NCI-H524 (cell line): ENCODE measurements around the gene RPL22L1.
"Not testable (repeated sequence)": the region's sequence is repeated elsewhere in the genome, so short reads cannot be mapped to it uniquely, and the experiment has no call there.

Experiments
- DNase-seq, 2 experiments: peaks; one replicate each; lab custom pipeline; 2025; lab: John Stamatoyannopoulos, UW

RPL22L1 gene

DNA sequence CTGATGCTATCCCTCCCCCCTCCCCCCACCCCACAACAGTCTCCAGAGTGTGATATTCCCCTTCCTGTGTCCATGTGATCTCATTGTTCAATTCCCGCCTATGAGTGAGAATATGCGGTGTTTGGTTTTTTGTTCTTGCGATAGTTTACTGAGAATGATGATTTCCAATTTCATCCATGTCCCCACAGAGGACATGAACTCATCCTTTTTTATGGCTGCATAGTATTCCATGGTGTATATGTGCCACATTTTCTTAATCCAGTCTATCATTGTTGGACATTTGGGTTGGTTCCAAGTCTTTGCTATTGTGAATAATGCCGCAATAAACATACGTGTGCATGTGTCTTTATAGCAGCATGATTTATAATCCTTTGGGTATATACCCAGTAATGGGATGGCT lies 8.7 kb upstream of the RPL22L1 start:
- not testable (repeated sequence) for DNase-seq

DNA sequence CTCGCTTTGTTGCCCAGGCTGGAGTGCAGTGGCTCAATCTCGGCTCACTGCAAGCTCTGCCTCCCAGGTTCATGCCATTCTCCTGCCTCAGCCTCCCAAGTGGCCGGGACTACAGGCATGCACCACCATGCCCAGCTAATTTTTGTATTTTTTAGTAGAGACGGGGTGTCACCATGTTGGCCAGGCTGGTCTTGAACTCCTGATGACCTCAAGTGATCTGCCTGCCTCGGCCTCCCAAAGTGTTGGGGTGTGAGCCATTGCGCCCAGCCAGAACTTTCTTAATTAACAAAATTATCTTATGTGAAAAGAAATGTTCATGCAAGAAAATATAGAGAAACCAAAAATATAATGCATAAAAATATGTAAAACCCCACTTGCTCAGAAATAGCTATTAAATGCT lies 7.3 kb upstream of the RPL22L1 start:
- DNase-seq, result not testable (repeated sequence)

DNA sequence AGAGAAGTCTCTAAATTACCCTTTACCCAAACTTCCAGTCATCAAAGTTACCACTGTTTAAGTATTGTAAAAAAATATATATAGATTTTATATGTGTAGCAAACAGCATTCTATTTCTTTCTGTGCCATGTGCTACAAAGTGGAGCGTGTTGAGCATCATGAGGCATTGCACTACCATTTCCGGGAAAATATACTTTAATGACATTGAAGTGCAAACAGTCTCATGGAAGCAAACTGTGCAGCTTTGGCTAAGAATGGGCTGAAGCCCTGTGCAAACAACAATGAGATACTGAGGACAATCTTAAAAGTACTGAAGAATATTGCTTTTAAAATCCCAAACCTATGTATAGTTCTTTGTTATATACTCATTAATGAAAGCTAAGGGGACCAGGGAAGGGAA lies 6.5 kb upstream of the RPL22L1 start:
- DNase-seq, result no peak

DNA sequence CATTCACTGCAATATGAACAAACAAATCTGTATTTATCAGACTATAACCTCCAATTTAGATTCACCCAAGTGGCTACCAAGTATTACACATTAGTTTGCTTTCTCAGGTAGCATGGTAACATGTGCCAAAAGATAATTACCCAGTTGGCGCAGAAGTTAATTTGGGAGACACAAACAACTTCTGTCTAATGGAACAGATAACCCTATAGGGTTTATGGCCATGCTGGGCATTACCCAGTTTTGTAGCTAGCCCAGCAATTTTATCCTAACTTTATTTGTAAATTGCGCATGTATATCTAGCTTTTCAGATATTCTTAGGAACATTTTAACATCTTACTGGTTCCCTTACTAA lies 780 bp downstream of the RPL22L1 start:
- DNase-seq, result no peak

DNA sequence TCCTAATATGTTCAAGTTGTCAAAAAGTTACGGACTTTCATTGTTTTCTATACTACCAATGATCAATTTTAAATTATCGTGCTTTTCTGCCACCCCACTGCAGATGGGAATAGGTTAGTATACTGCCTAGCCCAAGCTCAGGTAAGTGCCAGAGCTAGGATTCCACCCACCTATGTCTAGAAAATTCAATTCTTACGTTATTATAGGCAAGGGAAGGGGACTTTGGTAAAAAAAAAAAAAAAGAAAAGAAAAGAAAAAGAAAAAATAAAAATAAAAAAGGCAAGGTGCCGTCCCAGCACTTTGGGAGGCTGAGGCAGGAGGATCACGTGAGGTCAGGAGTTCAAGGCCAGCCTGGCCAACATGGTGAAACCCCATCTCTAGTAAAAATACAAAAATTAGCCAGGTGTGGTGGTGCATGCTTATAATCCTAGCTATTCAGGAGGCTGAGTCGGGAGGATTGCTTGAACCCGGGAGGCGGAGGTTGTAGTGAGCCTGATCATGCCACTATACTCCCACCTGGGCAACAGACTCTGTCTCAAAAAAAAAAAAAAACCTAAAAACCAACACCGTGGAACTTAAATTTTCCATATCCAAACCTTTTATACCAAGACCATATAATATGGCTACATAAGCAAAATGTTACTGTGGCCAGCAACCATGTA lies 1.3 kb downstream of the RPL22L1 start:
- no peak for DNase-seq

DNA sequence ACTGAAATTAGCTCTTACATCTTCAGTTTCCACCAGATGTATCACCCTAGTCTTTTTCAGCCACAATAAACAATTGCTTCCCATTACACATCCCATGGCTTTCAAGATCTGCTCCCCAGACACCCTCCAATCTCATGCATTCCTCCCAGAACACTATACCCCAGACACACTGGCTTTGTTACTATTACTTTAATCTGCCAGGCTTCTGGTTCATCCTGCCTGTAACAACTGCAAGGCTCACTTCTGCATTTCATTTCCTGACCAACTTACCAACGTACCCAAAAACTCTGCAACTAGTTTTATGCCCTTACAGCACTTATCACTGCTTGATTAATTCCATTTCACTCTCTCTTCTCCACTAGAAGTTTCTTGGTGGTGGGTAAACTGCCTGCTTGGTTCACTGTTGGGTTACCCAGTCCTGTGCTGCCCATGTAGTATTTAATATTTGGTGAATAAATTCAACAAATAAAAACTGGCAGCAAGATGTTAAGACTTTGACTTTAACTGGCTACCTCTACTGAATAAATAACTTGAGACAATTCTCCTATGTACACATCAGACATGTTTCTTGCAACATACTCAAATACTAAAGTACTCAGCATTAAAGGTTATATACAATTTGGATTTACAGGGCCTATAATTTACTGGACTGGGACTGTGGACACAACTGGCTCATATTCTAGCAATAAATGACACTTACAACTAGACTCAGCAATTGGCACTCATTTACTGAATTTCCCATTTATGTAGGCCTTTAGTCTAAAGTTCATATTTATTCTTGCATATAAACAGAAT lies 2.7 kb downstream of the RPL22L1 start:
- DNase-seq, result no peak

DNA sequence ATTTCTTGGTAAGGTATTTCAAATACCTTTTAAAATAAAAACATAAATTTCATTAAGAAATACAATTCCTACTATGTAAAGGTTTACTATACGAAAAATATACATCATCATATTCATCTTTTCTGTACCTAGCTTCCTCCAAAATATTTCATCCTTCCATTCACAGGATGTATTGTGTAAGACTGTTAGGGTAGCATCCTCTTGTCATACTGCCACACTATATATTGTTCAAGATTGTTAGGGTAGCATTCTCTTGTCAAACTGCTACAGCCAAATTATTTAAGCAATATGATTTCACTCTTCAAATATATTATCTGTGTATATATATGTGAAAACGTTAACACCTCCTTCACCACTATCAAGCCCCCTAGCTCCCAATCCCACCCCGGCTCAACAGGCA lies 3.5 kb downstream of the RPL22L1 start:
- DNase-seq, result no peak

DNA sequence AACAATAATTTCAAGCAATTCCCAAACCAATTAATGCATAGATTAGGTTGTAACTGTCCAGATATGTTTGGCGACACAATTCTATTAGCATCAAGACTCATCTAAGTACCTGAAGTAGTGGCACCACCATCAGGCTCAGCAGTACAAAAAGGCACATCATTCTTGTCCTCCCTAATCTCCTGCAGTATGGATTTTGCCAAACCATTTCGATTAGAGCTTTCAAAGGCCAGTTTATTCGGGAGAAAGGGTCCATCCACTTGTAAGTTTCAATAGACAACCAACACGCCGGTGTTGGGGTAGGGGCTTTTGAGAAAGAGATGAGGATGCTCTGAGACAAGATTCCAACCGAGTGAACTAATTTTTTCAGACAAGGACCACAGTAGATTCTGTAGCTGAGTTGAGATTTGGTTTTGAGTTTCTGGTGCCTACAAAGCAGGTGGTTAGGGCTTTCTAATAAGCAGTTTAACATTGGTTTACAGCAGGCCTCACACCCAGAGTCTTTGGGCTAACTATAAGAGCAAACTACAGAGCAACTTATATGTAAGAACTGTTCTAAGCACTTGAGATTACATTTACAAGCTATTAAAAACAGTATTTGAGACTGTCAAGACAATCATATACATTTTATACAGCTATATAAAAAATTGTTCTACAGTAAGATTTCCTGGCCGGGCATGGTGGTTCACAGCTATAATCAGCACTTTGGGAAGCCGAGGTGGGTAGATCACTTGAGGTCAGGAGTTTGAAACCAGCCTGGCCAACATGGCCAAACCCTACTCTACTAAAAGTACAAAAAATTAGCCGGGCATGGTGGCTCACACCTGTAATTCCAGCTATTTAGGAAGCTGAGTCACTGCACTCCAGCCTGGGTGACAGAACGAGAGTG lies 4.5 kb downstream of the RPL22L1 start:
- DNase-seq, result no peak

DNA sequence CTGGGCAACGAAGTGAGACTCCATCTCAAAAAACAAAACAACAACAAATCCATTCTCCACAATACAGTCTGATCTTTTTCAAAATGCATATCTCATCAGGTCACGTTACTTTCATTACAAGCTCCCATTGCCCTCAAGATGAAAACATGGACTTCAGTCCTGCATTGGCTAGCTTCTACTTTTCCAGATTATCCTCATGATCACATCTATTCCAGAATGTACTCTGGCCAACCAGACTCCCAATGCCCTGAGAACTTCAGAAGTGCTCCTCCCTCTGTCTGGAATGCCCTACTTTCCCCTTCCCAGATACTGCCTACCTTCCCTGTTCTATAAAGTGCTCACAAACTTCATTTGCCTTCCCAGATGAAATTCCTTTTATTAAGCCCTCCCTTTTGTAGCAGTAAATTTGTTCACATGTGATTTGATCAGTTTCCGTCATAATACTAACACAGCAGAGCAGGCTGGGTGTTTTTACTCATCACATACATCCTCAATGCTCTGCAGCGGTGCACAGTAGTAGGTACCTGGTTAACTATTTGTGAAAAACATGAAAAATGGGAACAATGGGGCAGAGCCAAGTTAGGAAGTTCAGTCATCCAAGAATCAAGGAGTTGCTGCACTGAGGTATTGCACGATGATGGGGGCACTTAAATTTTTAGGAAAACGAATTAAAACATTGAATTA lies 5.3 kb downstream of the RPL22L1 start:
- no peak for DNase-seq

DNA sequence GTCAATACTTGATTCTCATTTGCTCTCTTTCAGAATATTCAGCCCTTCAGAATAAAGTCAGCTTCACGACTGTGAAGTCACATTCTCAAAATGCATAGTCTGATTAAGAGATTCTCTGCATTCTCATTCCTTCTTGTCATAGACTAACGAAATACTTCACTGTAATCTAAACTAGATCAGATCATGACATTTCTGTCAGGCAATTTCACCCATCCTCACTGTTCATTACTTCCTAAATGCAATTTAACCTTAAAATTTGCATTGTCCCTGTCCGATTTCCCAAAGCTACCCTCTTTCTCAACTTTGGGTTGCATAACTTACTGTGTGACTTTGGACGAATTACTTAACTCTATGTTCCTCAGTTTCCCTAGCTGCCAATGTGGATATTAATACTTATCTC lies 6.2 kb downstream of the RPL22L1 start:
- DNase-seq, result no peak

DNA sequence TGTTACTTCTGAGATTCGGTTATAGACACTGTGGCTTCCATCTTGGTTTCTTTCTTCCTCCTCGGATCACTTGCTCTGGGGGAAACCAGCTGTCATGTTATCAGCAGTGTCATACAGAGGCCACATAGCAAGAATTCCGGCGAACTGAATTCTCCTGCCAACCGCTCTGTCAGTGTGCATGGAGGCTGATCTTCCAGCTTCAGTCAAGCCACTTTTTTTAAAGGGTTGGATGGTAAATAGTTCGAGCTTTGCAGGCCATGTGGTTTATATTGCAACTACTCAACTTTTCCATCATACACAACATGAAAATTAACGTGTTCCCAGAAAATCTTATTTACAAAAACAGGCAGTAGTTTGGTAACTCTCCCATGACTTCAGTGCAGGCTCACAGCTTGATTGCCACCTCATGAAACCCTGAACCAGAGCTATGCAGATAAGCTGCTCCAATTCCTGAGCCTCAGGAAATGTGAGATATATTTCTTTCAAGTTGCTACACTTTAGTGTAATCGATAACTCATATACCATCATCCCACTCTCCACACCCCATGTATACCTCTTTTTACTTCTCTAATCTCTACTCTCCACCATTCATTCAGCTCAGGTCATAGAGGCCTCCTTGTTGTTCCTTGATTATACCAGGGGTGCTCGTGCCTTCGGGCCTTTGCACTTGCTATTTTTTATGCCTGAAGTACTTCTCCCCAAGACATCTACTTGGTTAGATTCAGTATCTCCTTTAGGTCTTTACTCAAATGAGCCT lies 7.2 kb downstream of the RPL22L1 start:
- no peak for DNase-seq

DNA sequence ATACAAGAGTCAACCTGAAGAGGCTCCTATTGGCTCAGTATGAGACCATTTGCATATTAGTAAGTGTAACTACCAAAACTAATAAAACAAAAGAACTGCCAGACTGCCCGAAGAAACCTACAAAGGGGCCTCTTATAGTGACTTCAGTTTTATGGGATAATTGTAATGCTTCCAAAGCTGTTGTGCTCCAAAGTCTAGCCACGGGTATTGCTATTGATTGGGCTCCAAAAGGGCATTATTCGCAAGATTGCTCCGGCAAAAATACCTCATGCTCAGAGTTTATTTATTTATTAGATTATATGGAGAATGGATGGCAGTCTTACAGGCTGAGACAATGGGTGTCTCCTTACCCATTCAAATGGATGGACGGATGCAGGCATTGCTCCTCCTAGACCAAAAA lies 11.4 kb downstream of the RPL22L1 start:
- no peak for DNase-seq

DNA sequence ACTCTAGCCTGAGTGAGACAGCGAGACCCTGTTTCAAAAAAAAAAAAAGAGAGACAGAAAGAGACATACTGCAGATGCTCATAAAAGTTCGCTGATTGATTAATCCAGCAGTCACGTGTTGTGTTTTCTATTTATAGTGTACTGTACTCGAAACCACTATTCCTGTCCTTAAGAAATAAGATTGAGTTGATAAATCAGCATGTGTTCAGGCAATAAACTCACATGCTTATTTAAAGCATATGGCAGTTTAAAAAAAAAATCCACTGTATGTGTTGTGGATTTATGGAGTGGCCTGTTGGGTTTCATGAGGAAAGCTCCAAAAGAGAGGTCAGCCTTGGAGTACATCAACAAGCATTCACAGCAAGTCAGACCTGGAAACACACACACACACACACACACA lies 17.7 kb downstream of the RPL22L1 start:
- DNase-seq, result peak in 1 of 2 experiments; percentile 22

DNA sequence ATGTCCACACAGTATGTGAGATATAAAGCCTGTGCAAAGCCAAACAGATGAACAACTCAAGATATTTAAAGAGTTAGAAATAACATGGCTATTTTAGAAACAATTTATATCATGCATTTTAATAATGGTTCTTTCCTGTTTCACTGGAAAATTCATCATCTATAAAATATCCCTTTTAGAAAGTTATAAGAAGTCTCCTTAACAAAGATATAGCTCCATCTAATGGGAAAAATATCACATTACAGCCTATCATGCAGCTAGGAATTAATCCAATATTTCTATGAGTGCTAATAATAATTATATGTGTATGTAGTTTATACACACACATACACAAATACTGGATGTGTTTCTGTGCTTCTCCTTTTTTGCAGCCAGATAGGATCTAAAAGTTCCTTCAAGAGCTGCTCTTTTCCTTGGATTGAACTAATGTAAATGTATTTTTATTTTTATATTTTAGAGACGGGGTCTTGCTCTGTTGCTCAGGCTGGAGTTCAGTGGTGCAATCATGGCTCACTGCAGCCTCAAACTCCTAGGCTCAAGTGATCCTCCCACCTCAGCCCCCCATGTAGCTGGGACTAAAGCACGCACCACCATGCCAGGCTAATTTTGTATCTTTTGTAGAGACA lies 21.6 kb downstream of the RPL22L1 start:
- peak in 1 of 2 experiments; percentile 35 for DNase-seq

DNA sequence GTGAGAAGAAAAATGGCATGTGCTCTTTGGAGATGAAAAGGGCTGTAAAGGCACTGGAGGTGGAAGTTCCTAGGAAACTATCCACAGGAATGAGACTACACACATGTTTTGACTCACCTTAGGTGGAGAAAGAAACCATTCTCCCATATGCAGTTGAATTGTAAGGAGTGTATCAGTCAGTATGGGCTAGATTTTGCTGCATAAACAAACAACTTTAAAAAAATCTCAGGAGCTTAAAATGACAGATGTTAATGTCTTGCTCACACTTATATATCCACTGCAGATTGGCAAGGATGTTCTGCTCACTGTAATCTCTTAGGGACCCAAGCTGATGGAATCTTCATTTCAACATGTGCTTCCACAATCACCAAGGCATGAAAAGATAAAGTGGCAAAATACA lies 25.6 kb downstream of the RPL22L1 start:
- no peak for DNase-seq

DNA sequence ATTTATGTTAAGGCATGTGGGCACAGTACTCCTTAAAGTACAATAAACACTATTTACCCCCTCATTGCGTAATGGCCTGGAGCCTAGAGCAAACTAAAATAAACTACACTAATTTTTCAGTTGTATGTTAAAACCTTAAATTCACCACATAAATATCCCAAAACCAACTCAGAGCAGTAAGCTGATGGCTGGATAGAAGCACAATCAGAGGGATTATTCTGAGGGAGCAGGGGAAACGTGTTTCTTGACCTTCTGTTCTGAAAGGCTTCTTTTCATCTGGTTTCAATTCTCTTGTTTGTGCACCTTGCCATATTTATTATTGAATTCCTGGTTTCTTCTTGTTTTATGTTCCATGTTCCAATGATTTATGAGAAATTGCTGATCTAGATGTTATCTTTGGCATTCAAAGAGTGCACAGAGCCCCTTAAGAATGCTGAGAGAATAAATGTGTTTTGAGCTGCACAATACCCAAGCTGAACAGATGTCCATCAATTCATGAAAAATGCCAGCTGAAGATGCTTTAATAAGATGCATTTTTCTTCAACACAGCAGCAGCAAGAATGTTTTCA lies 29.6 kb downstream of the RPL22L1 start:
- peak in 1 of 2 experiments; percentile 31 for DNase-seq

DNA sequence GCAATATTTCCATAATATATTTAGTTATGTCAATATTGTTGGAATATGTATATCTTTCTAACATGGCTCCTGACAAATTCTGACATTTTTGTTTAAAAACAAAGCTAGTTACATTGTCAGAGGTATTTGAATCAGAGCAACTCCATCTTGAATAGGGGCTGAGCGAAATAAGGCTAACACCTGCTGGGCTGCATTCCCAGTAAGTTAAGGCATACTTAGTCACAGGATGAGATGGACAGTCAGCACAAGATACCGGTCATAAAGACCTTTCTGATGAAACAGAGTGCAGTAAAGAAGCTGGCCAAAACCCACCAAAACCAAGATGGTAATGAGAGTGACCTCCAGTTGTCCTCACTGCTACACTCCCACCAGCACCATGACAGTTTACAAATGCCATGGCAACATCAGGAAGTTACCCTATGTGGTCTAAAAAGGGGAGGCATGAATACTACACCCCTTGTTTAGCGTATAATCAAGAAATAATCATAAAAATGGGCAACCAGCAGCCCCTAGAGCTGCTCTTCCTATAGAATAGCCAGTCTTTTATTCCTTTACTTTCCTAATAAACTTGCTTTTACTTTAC lies 30.4 kb downstream of the RPL22L1 start:
- DNase-seq, result no peak

DNA sequence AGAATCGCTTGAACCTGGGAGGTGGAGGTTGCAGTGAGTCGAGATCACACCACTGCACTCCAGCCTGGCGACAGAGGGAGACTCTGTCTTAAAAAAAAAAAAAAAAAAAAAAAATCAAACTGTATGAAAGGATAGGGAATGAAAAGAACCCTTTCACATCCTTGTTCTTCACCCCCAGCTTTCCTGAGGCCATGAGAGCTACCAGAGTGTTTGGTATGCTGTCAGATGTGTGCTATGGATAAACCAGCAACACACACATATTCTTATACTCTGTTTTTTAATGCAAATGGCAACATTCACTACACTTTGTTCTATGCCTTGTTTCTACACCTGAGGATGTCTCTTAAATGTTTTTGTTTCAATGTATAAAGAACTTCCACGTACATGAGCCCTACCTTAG lies 33.5 kb downstream of the RPL22L1 start:
- no peak for DNase-seq

DNA sequence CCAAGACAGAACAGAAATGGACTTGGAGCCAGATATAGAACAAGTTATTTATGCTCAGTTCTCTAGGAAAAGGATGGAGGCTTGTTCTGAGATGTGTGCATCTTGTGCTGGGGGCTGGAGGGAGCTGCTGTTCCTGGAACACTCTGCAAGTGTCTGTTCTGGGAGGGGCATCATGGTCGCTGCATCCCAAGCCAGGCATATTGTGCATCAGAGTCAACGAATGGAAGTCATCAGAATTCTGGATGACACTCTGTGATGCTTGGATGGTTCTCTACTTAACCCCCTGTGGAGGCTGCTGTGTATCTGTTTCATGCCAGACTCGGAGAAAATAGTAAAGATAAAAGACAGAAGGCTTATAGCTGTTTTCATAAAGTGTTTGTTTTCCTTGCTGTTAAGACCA lies 34.7 kb downstream of the RPL22L1 start:
- peak; percentile 43 to 69 for DNase-seq

DNA sequence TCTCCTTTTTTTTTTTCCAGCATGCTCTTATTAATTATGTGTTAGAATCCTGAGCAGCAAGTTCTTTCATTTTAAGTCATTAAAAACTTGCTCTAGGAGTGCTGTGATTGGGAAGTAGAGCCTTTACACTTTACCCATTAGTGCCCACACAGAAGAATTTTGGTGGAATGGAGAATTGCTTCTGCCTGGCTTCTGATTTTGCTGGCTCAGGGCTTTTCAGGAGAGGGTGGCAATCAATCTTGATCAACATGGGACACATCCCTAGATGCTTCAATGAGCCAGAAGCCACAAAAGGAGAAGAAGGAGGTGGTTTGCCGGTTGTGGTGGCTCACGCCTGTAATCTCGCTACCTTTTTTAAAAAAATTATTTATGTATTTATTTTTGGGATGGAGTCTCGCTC lies 39.4 kb downstream of the RPL22L1 start:
- DNase-seq, result no peak
